Stimulated activated CD8-positive, alpha-beta memory T cell treated with anti-CD3 and anti-CD28 coated beads, Interleukin-4, amount 100 ng/mL, for 48 hours (primary cell): ENCODE results near the gene GRM1.

ENCODE experiments used
- DNase-seq: peaks from one replicate; pipeline ENCODE4 v3.0.0-alpha.2; 2020

The GRM1 gene

GRCh38 chr6:146284311-146284710 is 255.4 kb downstream of the GRM1 start:
- DNase-seq: no peak

GRCh38 chr6:146286961-146287360 is 258.1 kb downstream of the GRM1 start:
- DNase-seq: no peak

GRCh38 chr6:146287691-146288369 is 259.0 kb downstream of the GRM1 start:
- no peak for DNase-seq

- no peak for DNase-seq
These were observed 261.1 kb downstream of the GRM1 start for GRCh38 chr6:146289816-146290588.

GRCh38 chr6:146290589-146290901 is 261.7 kb downstream of the GRM1 start:
- DNase-seq: no peak

- no peak for DNase-seq
These were observed 263.6 kb downstream of the GRM1 start for GRCh38 chr6:146292506-146292905.

GRCh38 chr6:146295695-146296094 is 266.8 kb downstream of the GRM1 start:
- DNase-seq: no peak

- DNase-seq: no peak
These were observed 269.0 kb downstream of the GRM1 start for GRCh38 chr6:146297815-146298214.

- DNase-seq: no peak
These were observed 271.7 kb downstream of the GRM1 start for GRCh38 chr6:146300521-146300920.

GRCh38 chr6:146301764-146302163 is 272.9 kb downstream of the GRM1 start:
- DNase-seq: no peak

- DNase-seq: no peak
These were observed 274.1 kb downstream of the GRM1 start for GRCh38 chr6:146302994-146303393.

GRCh38 chr6:146304181-146304580 is 275.3 kb downstream of the GRM1 start:
- no peak for DNase-seq

- DNase-seq: no peak
These were observed 276.2 kb downstream of the GRM1 start for GRCh38 chr6:146305092-146305491.

- DNase-seq: no peak
These were observed 277.1 kb downstream of the GRM1 start for GRCh38 chr6:146305951-146306350.

- DNase-seq: no peak
These were observed 281.8 kb downstream of the GRM1 start for GRCh38 chr6:146310628-146311027.

GRCh38 chr6:146311079-146311478 is 282.2 kb downstream of the GRM1 start:
- no peak for DNase-seq

- no peak for DNase-seq
These were observed 283.7 kb downstream of the GRM1 start for GRCh38 chr6:146312608-146313007.

GRCh38 chr6:146315381-146316174 is 286.7 kb downstream of the GRM1 start:
- DNase-seq: no peak

- DNase-seq: no peak
These were observed 287.3 kb downstream of the GRM1 start for GRCh38 chr6:146316175-146316495.

GRCh38 chr6:146331013-146331412 is 302.2 kb downstream of the GRM1 start:
- no peak for DNase-seq

- DNase-seq: no peak
These were observed 306.5 kb downstream of the GRM1 start for GRCh38 chr6:146335336-146335735.

GRCh38 chr6:146336191-146336590 is 307.3 kb downstream of the GRM1 start:
- no peak for DNase-seq

GRCh38 chr6:146337376-146337775 is 308.5 kb downstream of the GRM1 start:
- no peak for DNase-seq

GRCh38 chr6:146339716-146340115 is 310.9 kb downstream of the GRM1 start:
- no peak for DNase-seq
